ENCODE data around the gene FRYL. TPM values are rescaled to one million over a fixed set of nuclear protein-coding genes. Genes with fewer than 3 reads are reported as not detected.

The FRYL gene
- total and polyA plus RNA-seq, 2 donors (not counting 1 experiment from before 2014, with no cell fraction given) = 20.3 to 61.4 TPM

GRCh38 chr4:48495941-48496340 is 284.1 kb downstream of the FRYL start:
- no peak for DNase-seq (ENCODE audit: low read depth in 2 of 2)
- TF ChIP-seq EZH2 (IDR thresholded peaks at IDR 0.05; ENCODE audit: low read length, missing control alignments) = no peak
- no peak for TF ChIP-seq CTCF (conservative IDR thresholded peaks at IDR 0.05 in 1 of 2, IDR thresholded peaks at IDR 0.05 in 1 of 2; ENCODE audit: low read depth in 1 of 2, low read length in 2 of 2)
- Histone ChIP-seq H4K20me1 (ENCODE audit: control insufficient read depth, extremely low read depth, insufficient read depth, low read length) (no peaks in the 10 kb centered on the region), H3K79me2 (ENCODE audit: control insufficient read depth, insufficient read depth, low read length) (no peaks in the 10 kb centered on the region), H3K27me3 (ENCODE audit: control insufficient read depth, insufficient read depth, low read length) (peaks cover 12% of the 10 kb centered on the region), H3K4me3 (replicated peaks in 1 of 4; ENCODE audit: control extremely low read depth in 1 of 4, insufficient read depth in 1 of 4, low read depth in 3 of 4, low read length in 4 of 4) (no peak overlapping the region), H3K9ac (ENCODE audit: insufficient read depth, low read length) (no peak overlapping the region), H3K4me2 (ENCODE audit: extremely low read depth, insufficient read depth, low read length) (no peak overlapping the region), H3K9me3 (ENCODE audit: control insufficient read depth, insufficient read depth, low read depth, low read length) (no peaks in the 10 kb centered on the region), H3K4me1 (ENCODE audit: control insufficient read depth, extremely low read depth, insufficient read depth, low read length) (no peaks in the 10 kb centered on the region), H2AFZ (ENCODE audit: low read length) (no peak overlapping the region), H3K27ac (ENCODE audit: insufficient read depth, low read length) (no peak overlapping the region), H3K36me3 (ENCODE audit: control insufficient read depth, insufficient read depth, low read length) (no peaks in the 10 kb centered on the region)

- H3K79me2 ChIP-seq (ENCODE audit: control insufficient read depth, insufficient read depth, low read length) = no peaks in the 10 kb centered on the region
- peaks cover 28% of the 10 kb centered on the region for H3K27me3 ChIP-seq (ENCODE audit: control insufficient read depth, insufficient read depth, low read length)
- no peak overlapping the region for H3K4me3 ChIP-seq (replicated peaks in 1 of 4; ENCODE audit: control extremely low read depth in 1 of 4, insufficient read depth in 1 of 4, low read depth in 3 of 4, low read length in 4 of 4)
- no peaks in the 10 kb centered on the region for H4K20me1 ChIP-seq (ENCODE audit: control insufficient read depth, extremely low read depth, insufficient read depth, low read length)
- peak in 1 of 2 donors; percentile 11 for DNase-seq (ENCODE audit: low read depth in 2 of 2)
- no peak overlapping the region for H3K9ac ChIP-seq (ENCODE audit: insufficient read depth, low read length)
- TF ChIP-seq EZH2 (IDR thresholded peaks at IDR 0.05; ENCODE audit: low read length, missing control alignments) (no peak), CTCF (conservative IDR thresholded peaks at IDR 0.05 in 1 of 2, IDR thresholded peaks at IDR 0.05 in 1 of 2; ENCODE audit: low read depth in 1 of 2, low read length in 2 of 2) (no peak)
- H3K4me2 ChIP-seq (ENCODE audit: extremely low read depth, insufficient read depth, low read length) = no peak overlapping the region
- no peaks in the 10 kb centered on the region for H3K9me3 ChIP-seq (ENCODE audit: control insufficient read depth, insufficient read depth, low read depth, low read length)
- H2AFZ ChIP-seq (ENCODE audit: low read length) = no peak overlapping the region
- no peaks in the 10 kb centered on the region for H3K36me3 ChIP-seq (ENCODE audit: control insufficient read depth, insufficient read depth, low read length)
- H3K27ac ChIP-seq (ENCODE audit: insufficient read depth, low read length) = no peak overlapping the region
- H3K4me1 ChIP-seq (ENCODE audit: control insufficient read depth, extremely low read depth, insufficient read depth, low read length) = no peaks in the 10 kb centered on the region
Measured at GRCh38 chr4:48493452-48494100, 286.5 kb downstream of the FRYL start.

- Histone ChIP-seq H3K4me1 (ENCODE audit: control insufficient read depth, extremely low read depth, insufficient read depth, low read length) (no peaks in the 10 kb centered on the region), H3K4me3 (replicated peaks in 1 of 4; ENCODE audit: control extremely low read depth in 1 of 4, insufficient read depth in 1 of 4, low read depth in 3 of 4, low read length in 4 of 4) (no peak overlapping the region), H3K4me2 (ENCODE audit: extremely low read depth, insufficient read depth, low read length) (no peak overlapping the region), H4K20me1 (ENCODE audit: control insufficient read depth, extremely low read depth, insufficient read depth, low read length) (no peaks in the 10 kb centered on the region), H3K79me2 (ENCODE audit: control insufficient read depth, insufficient read depth, low read length) (no peaks in the 10 kb centered on the region), H3K9ac (ENCODE audit: insufficient read depth, low read length) (no peak overlapping the region), H3K36me3 (ENCODE audit: control insufficient read depth, insufficient read depth, low read length) (no peaks in the 10 kb centered on the region), H3K27me3 (ENCODE audit: control insufficient read depth, insufficient read depth, low read length) (peaks cover 35% of the 10 kb centered on the region), H3K27ac (ENCODE audit: insufficient read depth, low read length) (no peak overlapping the region), H2AFZ (ENCODE audit: low read length) (no peak overlapping the region), H3K9me3 (ENCODE audit: control insufficient read depth, insufficient read depth, low read depth, low read length) (no peaks in the 10 kb centered on the region)
- TF ChIP-seq EZH2 (IDR thresholded peaks at IDR 0.05; ENCODE audit: low read length, missing control alignments) = no peak
- TF ChIP-seq CTCF (conservative IDR thresholded peaks at IDR 0.05 in 1 of 2, IDR thresholded peaks at IDR 0.05 in 1 of 2; ENCODE audit: low read depth in 1 of 2, low read length in 2 of 2) = no peak
- no peak for DNase-seq (ENCODE audit: low read depth in 2 of 2)
Measured at GRCh38 chr4:48491514-48492176, 288.4 kb downstream of the FRYL start.

Data from fibroblast of lung (primary cell).